DND-41 (cell line): ENCODE measurements around the gene HCRTR1.

Source experiments
- EZH2 ChIP-seq: IDR thresholded peaks from 3 replicates; pipeline ENCODE4 v1.6.1; 2012; ENCODE audit warnings: borderline replicate concordance, low read depth, mild to moderate bottlenecking, moderate library complexity, low read length, inconsistent platforms; ENCODE audit not compliant: severe bottlenecking
- TF ChIP-seq, protein P1 (sequence below): IDR thresholded peaks from 2 replicates; pipeline ENCODE4 v1.5.1; 2012; ENCODE audit warnings: borderline replicate concordance, low read length, moderate library complexity, mild to moderate bottlenecking; ENCODE audit not compliant: poor library complexity, severe bottlenecking; ENCODE audit errors: extremely low read depth

- TF ChIP-seq, protein P1, sequence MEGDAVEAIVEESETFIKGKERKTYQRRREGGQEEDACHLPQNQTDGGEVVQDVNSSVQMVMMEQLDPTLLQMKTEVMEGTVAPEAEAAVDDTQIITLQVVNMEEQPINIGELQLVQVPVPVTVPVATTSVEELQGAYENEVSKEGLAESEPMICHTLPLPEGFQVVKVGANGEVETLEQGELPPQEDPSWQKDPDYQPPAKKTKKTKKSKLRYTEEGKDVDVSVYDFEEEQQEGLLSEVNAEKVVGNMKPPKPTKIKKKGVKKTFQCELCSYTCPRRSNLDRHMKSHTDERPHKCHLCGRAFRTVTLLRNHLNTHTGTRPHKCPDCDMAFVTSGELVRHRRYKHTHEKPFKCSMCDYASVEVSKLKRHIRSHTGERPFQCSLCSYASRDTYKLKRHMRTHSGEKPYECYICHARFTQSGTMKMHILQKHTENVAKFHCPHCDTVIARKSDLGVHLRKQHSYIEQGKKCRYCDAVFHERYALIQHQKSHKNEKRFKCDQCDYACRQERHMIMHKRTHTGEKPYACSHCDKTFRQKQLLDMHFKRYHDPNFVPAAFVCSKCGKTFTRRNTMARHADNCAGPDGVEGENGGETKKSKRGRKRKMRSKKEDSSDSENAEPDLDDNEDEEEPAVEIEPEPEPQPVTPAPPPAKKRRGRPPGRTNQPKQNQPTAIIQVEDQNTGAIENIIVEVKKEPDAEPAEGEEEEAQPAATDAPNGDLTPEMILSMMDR: no peak
- no peak for TF ChIP-seq EZH2
These were observed 33.6 kb downstream of the HCRTR1 start for GRCh38 chr1:31651089-31651420.
